GM19324 (cell line): Measurements from ENCODE around the gene EXOC4.
"Not testable (repeated sequence)": the region's sequence is repeated elsewhere in the genome, so short reads cannot be mapped to it uniquely, and the experiment has no call there.

Experiments
- ATAC-seq: cut with Tn5 transposase; IDR thresholded peaks from one replicate; pipeline ENCODE4 v1.9.1; 2021; ENCODE audit warnings: mild to moderate bottlenecking, moderate library complexity; ENCODE audit not compliant: unreplicated experiment, low FRiP score

EXOC4 gene

GRCh38 chr7:133593561-133593960 is 340.7 kb downstream of the EXOC4 start:
- ATAC-seq: no peak

- ATAC-seq: no peak
These were observed 348.7 kb downstream of the EXOC4 start for GRCh38 chr7:133601617-133602016.

- ATAC-seq: no peak
These were observed 349.4 kb downstream of the EXOC4 start for GRCh38 chr7:133602291-133602690.

DNA sequence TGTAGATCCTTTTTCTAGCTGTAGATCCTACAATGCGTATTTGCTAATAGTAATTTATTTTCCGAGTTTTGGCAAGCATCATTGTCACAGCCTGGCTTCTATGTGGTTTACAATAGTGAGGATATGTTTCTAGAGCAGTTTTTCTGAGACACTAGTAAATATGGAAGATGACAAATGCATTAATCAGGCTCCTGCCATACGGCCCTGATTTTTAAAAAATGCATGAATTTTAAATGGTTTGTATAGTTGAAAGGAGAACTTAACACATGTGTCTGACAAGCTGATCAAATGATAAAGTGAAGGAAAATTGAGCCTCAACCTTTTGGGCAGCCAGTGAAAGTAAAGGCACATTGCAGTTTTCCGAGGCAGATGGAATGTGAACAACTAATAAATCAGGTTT is 354.1 kb downstream of the EXOC4 start:
- no peak for ATAC-seq

GRCh38 chr7:133609806-133610205 is 356.9 kb downstream of the EXOC4 start:
- no peak for ATAC-seq

DNA sequence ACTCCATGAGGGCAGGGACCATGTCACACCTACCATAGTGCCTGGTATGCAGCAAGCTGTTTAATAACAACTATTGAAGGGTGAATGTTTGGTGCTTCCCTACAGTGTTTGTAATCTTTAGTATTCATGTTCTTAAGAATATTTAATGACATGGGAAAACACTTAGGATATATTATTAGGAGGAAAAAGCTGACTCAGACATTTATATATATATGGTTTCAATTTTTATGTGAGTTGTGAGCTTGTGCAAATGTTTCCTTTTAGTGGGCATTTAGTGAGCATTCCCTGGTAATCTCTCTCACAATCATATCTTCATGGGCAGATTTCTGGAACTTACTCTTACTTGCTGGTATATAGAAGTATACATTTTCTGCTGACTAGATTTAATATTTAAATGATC is 359.1 kb downstream of the EXOC4 start:
- no peak for ATAC-seq

DNA sequence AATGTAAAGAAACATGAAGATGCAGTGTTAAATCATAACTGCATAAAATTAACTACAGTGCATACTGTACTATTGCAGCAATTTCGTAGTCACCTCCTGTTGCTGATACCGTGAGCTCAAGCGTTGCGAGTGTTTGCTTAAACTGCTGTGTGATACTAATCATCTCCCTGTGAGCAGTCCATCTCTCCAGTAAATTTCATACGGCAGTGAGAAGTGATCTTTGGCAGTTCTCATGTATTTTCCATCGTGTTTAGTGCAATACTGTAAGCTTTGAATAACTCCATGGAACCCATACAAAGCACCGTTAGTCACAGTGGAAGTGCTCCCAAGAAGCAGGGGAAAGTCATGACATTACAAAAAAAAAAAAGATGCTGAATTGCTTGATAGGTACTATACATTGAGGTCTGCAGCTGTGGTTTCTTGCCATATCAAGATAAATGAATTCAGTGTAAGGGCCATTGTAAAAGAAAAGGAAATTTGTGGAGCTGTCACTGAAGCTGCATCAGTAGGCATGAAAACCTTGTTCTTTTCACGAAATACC is 360.4 kb downstream of the EXOC4 start:
- no peak for ATAC-seq

- no peak for ATAC-seq
These were observed 361.4 kb downstream of the EXOC4 start for GRCh38 chr7:133614251-133614650.

- ATAC-seq: no peak
These were observed 366.1 kb downstream of the EXOC4 start for GRCh38 chr7:133618970-133619369.

DNA sequence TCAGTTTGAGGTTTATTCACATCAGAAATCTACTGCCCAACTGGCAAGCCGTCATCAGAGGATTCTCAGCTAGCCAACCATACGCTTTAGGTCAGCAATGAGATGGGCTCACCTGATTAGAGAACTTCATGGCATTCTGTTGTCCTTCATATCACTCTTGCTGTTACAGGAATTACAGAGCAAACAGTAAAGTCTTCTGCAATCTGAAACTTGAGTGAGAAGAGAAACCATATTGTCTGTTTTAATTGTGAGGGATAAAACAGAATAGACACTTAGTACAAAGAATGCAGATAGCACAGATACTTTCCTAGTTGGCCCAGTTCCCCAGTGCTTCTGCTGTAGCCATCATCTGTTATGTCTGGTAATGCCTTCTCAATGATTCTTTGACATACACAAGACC is 366.6 kb downstream of the EXOC4 start:
- ATAC-seq: no peak

- ATAC-seq: no peak
These were observed 370.8 kb downstream of the EXOC4 start for GRCh38 chr7:133623721-133624120.

DNA sequence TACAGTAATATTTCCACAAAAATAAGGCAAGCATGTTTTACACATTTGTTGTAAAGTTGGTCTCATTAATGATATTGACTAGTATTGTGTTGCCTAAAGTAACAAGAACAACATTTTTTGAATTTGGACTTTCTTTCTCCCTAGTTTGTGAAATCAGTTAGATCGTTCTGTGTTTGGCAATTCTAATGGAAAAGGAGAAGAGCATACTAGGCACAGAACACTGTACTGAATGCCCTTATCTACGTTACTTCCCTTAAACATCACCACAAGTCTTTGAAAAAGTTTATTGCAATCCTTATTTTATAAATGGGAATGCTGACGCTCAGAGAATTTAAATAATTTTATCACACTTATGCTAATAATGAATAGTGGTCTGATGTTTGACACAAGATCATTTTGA is 372.2 kb downstream of the EXOC4 start:
- ATAC-seq: no peak

- ATAC-seq: no peak
These were observed 376.8 kb downstream of the EXOC4 start for GRCh38 chr7:133629701-133630100.

DNA sequence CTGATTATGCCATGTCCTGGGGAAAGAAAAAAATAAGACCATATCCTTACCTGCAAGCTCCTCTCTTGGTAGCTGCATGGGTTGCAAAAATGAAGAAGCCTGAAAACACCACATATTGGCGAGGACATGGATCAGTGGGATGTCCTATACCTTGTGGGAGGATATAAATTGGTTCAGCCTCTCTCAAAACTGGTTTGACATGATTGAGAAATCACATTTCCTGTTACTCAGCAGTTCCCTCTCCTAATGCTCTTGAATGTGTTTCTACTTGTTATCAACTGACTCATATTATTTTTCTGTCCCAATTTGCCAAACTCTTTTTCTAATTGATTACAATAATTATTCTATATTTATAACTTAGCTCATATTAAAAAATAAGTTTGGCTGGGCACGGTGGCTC is 380.2 kb downstream of the EXOC4 start:
- no peak for ATAC-seq

DNA sequence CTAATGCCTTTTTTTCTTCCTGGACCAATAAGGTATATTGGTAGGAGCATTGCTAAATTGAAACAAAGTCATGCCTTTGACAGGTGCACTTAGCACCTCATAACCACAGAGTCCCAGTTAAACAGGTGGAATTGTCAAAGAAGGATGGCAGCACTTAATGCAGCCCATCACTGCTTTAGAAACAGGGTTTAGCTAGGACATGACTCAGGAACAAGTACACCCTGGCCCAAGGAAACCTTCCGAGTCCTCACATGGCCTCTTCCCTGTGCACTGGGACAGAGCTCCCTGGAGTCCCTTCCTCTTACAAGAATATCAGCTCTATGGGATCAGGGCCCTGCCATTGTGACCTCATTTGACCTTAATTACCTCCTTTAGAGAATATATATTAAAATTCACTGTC is 382.7 kb downstream of the EXOC4 start:
- no peak for ATAC-seq

DNA sequence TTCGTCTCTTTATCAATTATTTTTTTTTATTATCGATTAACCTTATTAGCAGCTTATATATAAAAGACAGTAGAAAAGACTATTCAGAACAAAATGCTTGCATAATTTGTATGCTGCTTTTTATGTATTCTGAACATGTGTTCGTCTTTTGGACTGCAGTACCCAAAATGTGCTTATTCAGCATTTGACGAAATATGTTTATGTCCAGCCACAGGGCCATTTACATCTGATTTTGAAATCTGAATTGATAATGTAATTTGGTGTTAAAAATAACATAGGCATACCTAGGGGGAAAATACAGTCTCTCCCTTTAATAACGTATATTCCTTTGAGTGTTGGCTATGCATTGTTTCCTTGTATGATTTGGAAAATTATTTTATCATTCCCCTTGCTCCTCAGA is 386.0 kb downstream of the EXOC4 start:
- no peak for ATAC-seq

DNA sequence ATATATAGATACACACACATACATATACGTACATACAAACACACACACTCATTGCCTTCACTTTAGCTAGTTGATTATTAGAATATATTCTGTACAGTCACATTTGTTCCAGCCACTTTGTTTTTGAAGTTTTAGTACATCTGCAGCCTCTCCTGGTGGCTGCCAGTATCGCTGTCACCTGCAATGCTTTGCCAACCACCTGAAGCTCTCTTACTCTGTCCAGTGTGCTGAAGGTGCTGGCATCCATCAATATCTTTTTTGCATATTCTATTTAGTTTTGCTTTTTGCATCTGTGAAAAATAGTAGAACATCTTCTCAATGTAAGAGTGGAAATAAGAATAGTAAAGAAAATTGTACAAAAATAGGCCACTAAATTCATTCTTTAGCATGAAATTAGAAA is 388.6 kb downstream of the EXOC4 start:
- ATAC-seq: no peak

GRCh38 chr7:133642907-133643306 is 390.0 kb downstream of the EXOC4 start:
- no peak for ATAC-seq

- not testable (repeated sequence) for ATAC-seq
These were observed 390.8 kb downstream of the EXOC4 start for GRCh38 chr7:133643652-133644051.

- no peak for ATAC-seq
These were observed 393.1 kb downstream of the EXOC4 start for GRCh38 chr7:133645884-133646391.

DNA sequence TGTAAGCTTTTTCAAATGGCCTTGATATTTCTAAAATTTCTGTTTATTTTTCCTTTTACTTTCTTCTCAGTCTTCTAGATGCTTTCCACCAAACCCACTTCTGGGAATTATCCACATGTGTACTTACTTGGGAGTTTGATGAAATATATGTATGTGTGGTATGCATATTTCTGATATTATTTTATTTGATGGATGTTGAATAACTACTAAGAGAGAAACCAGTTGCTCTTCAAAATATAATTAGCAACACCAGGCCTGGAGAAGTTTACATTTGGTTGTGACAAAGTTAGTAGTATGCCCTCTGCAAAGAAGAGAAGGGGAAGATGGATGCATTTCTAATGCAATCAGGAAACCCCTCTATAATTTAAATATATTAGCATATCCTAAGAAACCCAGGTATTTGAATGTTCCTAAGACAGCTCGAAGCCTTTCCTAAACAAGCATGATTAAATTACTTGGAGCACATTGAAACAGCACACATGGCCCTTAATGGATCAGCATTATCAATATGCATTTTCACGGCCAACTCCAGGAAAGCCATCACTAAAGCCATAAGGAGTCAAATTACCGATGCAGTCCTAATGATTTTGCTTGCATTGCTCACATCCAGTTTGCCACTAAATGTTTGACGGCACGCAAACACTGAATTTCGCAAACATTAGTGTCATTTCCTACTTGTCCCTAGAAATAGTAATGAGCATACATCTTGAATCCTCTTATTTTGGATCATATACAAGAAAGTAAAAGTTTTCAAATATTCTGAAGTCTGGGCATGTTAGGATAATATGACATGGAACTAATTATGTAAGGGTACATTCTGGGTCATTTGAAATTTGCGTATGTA is 393.8 kb downstream of the EXOC4 start:
- ATAC-seq: no peak

- ATAC-seq: no peak
These were observed 396.7 kb downstream of the EXOC4 start for GRCh38 chr7:133649593-133649992.
